DMS153 treated with DMSO at 0.1 percent for 48 hours (cell line): ENCODE data around the gene RNF217.

Source experiments
- DNase-seq: peaks from one replicate; lab custom pipeline; 2025; ENCODE audit not compliant: unreplicated experiment; lab: John Stamatoyannopoulos, UW

RNF217 gene

GRCh38 chr6:124987999-124988591 lies 25.9 kb downstream of the RNF217 start:
- no peak for DNase-seq

- no peak for DNase-seq
Measured at GRCh38 chr6:124989136-124989983, 27.1 kb downstream of the RNF217 start.

- DNase-seq = no peak
Measured at GRCh38 chr6:124990988-124991387, 28.8 kb downstream of the RNF217 start.

- DNase-seq = no peak
Measured at GRCh38 chr6:124991764-124992295, 29.6 kb downstream of the RNF217 start.

- DNase-seq = no peak
Measured at GRCh38 chr6:124993327-124993726, 31.1 kb downstream of the RNF217 start.

- DNase-seq = no peak
Measured at GRCh38 chr6:124994648-124995047, 32.4 kb downstream of the RNF217 start.

GRCh38 chr6:124995131-124995530 lies 32.9 kb downstream of the RNF217 start:
- no peak for DNase-seq

GRCh38 chr6:124995645-124996325 lies 33.5 kb downstream of the RNF217 start:
- no peak for DNase-seq

GRCh38 chr6:124996411-124996810 lies 34.2 kb downstream of the RNF217 start:
- DNase-seq = no peak

GRCh38 chr6:124997196-124997875 lies 35.1 kb downstream of the RNF217 start:
- no peak for DNase-seq

- no peak for DNase-seq
Measured at GRCh38 chr6:124999105-124999764, 37.0 kb downstream of the RNF217 start.

- no peak for DNase-seq
Measured at GRCh38 chr6:125001684-125002405, 39.6 kb downstream of the RNF217 start.

GRCh38 chr6:125002406-125002741 lies 40.1 kb downstream of the RNF217 start:
- DNase-seq = no peak

GRCh38 chr6:125003070-125003469 lies 40.8 kb downstream of the RNF217 start:
- DNase-seq = no peak

GRCh38 chr6:125004198-125004597 lies 42.0 kb downstream of the RNF217 start:
- no peak for DNase-seq

GRCh38 chr6:125004797-125005595 lies 42.8 kb downstream of the RNF217 start:
- DNase-seq = no peak

- DNase-seq = no peak
Measured at GRCh38 chr6:125008261-125008703, 46.0 kb downstream of the RNF217 start.

- no peak for DNase-seq
Measured at GRCh38 chr6:125008957-125009356, 46.7 kb downstream of the RNF217 start.

GRCh38 chr6:125009578-125009977 lies 47.3 kb downstream of the RNF217 start:
- no peak for DNase-seq
